HG03159 (cell line): ENCODE results near the gene AURKA.
A peak's percentile ranks its signal among the peaks of the same experiment; 100 is the strongest.
"Not testable (repeated sequence)": the region's sequence is repeated elsewhere in the genome, so short reads cannot be mapped to it uniquely, and the experiment has no call there.

Experiments
- ATAC-seq: cut with Tn5 transposase; IDR thresholded peaks from one replicate; pipeline ENCODE4 v1.9.1; 2021; ENCODE audit warnings: mild to moderate bottlenecking, moderate library complexity; ENCODE audit not compliant: unreplicated experiment

AURKA gene

GRCh38 chr20:56360133-56360907 lies 31.7 kb downstream of the AURKA start:
- ATAC-seq = no peak

GRCh38 chr20:56359212-56360132 lies 32.5 kb downstream of the AURKA start:
- ATAC-seq = peak; percentile 38

- ATAC-seq = peak; percentile 93
Measured at GRCh38 chr20:56358600-56359211, 33.3 kb downstream of the AURKA start, which contains the start of gene FAM210B. TSS of gene FAM210B (plus strand) at chr20:56358974. CDS start at chr20:56359006, 32 bp downstream.

GRCh38 chr20:56358070-56358469 lies 33.9 kb downstream of the AURKA start:
- ATAC-seq = no peak

- ATAC-seq = no peak
Measured at GRCh38 chr20:56353356-56353755, 38.7 kb downstream of the AURKA start.

- ATAC-seq = no peak
Measured at GRCh38 chr20:56352345-56353055, 39.5 kb downstream of the AURKA start.

- ATAC-seq = no peak
Measured at GRCh38 chr20:56350842-56351241, 41.2 kb downstream of the AURKA start.

- ATAC-seq = no peak
Measured at GRCh38 chr20:56348746-56349145, 43.3 kb downstream of the AURKA start.

GRCh38 chr20:56348305-56348693 lies 43.7 kb downstream of the AURKA start:
- no peak for ATAC-seq

- no peak for ATAC-seq
Measured at GRCh38 chr20:56347628-56348304, 44.2 kb downstream of the AURKA start.

GRCh38 chr20:56345911-56346310 lies 46.1 kb downstream of the AURKA start:
- ATAC-seq = no peak

- peak; percentile 77 for ATAC-seq
Measured at GRCh38 chr20:56343861-56344381, 48.1 kb downstream of the AURKA start.

- ATAC-seq = no peak
Measured at GRCh38 chr20:56342783-56343182, 49.2 kb downstream of the AURKA start.

GRCh38 chr20:56336709-56337108 lies 55.3 kb downstream of the AURKA start:
- ATAC-seq = not testable (repeated sequence)

- ATAC-seq = no peak
Measured at GRCh38 chr20:56328861-56329260, 63.2 kb downstream of the AURKA start.

- ATAC-seq = no peak
Measured at GRCh38 chr20:56324806-56325205, 67.2 kb downstream of the AURKA start.

GRCh38 chr20:56323656-56324055 lies 68.4 kb downstream of the AURKA start:
- ATAC-seq = no peak

GRCh38 chr20:56323206-56323605 lies 68.8 kb downstream of the AURKA start:
- no peak for ATAC-seq

GRCh38 chr20:56322681-56323080 lies 69.3 kb downstream of the AURKA start:
- no peak for ATAC-seq
